ELF-1 (cell line): ENCODE data around the gene PSMA7.
A peak's percentile ranks its signal among the peaks of the same experiment; 100 is the strongest.

Experiments
- DNase-seq: peaks from one replicate; pipeline ENCODE4 v3.0.0-alpha.2; 2016; ENCODE audit warnings: low read depth, low spot score

PSMA7 gene

GRCh38 chr20:62172666-62173065 is 29.5 kb upstream of the PSMA7 start:
- DNase-seq, result no peak

GRCh38 chr20:62171245-62171644 is 28.1 kb upstream of the PSMA7 start:
- DNase-seq, result no peak

- DNase-seq, result no peak
These were observed 27.3 kb upstream of the PSMA7 start for GRCh38 chr20:62170536-62170935.

- no peak for DNase-seq
These were observed 25.8 kb upstream of the PSMA7 start for GRCh38 chr20:62168890-62169435.

- no peak for DNase-seq
These were observed 24.9 kb upstream of the PSMA7 start for GRCh38 chr20:62168061-62168460.

- no peak for DNase-seq
These were observed 24.3 kb upstream of the PSMA7 start for GRCh38 chr20:62167474-62167873.

GRCh38 chr20:62165762-62166399 is 22.7 kb upstream of the PSMA7 start:
- no peak for DNase-seq

- no peak for DNase-seq
These were observed 21.9 kb upstream of the PSMA7 start for GRCh38 chr20:62164879-62165761.

GRCh38 chr20:62163986-62164762 is 21.0 kb upstream of the PSMA7 start:
- DNase-seq, result no peak

GRCh38 chr20:62163485-62163865 is 20.3 kb upstream of the PSMA7 start:
- DNase-seq, result no peak

- no peak for DNase-seq
These were observed 19.7 kb upstream of the PSMA7 start for GRCh38 chr20:62162765-62163484.

- no peak for DNase-seq
These were observed 18.2 kb upstream of the PSMA7 start for GRCh38 chr20:62161347-62161746.

- DNase-seq, result no peak
These were observed 17.7 kb upstream of the PSMA7 start for GRCh38 chr20:62160876-62161275.

- DNase-seq, result no peak
These were observed 17.1 kb upstream of the PSMA7 start for GRCh38 chr20:62160253-62160652.

- DNase-seq, result no peak
These were observed 16.6 kb upstream of the PSMA7 start for GRCh38 chr20:62159839-62160238.

- no peak for DNase-seq
These were observed 15.9 kb upstream of the PSMA7 start for GRCh38 chr20:62159052-62159451.

GRCh38 chr20:62158541-62158940 is 15.3 kb upstream of the PSMA7 start:
- no peak for DNase-seq

GRCh38 chr20:62158088-62158400 is 14.8 kb upstream of the PSMA7 start:
- DNase-seq, result no peak

GRCh38 chr20:62157387-62158087 is 14.3 kb upstream of the PSMA7 start:
- no peak for DNase-seq

GRCh38 chr20:62156592-62157386 is 13.6 kb upstream of the PSMA7 start:
- DNase-seq, result peak; percentile 77
